ENCODE data around the gene TAF3. TPM values are rescaled to one million over a fixed set of nuclear protein-coding genes. Genes with fewer than 3 reads are reported as not detected.

The TAF3 gene
- total RNA-seq, 8 experiments from 2014 or later, result 3.0 to 7.8 (median 5.4) TPM

DNA sequence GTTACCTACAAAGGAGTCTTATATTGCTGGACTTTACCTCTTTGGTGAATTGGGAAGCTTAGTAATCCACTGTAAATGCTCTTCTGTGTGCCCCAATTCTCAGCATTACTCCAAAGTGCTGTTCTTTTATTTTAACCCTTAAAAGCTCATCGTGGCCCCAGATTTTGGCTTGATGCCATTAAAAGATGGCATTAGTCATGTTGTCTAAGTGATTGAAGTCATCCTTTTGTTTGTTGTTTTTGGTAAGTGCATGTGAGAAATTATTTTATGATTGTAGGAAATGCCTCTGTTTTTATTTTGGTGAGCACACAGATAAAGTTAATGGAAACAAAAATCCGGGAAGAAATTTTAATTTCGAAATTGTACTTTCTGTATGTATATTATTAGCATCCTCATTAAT, 153.6 kb downstream of the TAF3 start:
- H3K27ac ChIP-seq, result no peak overlapping the region
- WGBS, 10 experiments, result 67 to 100% (median 94%) methylated on average over 1 to 3 of the region's 3 CpGs; no CpG with 5 or more reads in 3 of the 10 experiments
- no peaks in the 10 kb centered on the region for H3K4me1 ChIP-seq (replicated peaks in 1 of 2)
- in situ Hi-C loops (cut with MboI; ENCODE audit: low pct_unique_long_range_greater_than_20kb in 2 of 9, low sequenced_read_pairs in 9 of 9, unreplicated experiment in 9 of 9), result no loop called here
- H3K4me3 ChIP-seq, result no peak overlapping the region
- no peak for ATAC-seq (replicated peaks in 6 of 8)

DNA sequence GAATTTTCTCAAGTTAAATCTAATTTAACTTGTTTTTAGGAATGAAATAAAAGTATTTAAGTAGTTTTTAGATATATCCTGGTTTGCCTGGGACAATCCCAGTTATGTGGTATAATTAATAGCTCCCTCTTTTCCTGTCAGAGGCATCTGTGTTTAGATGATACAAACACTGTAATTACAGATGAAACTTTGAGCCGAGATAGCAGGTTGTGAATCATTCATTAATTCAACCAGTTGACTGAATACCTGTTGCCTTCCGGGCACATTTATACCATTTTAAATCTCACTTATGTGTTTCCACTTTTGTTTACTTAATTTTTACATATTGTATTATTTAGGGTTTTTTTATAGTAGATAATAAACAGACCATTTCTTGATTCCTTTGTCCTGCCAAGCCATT, 154.1 kb downstream of the TAF3 start:
- Histone ChIP-seq H3K27ac (no peak overlapping the region), H3K4me3 (no peak overlapping the region), H3K4me1 (replicated peaks in 1 of 2) (no peaks in the 10 kb centered on the region)
- in situ Hi-C loops (cut with MboI; ENCODE audit: low pct_unique_long_range_greater_than_20kb in 2 of 9, low sequenced_read_pairs in 9 of 9, unreplicated experiment in 9 of 9), result no loop called here
- WGBS, 10 experiments, result 80 to 100% (median 95%) methylated on average over 1 to 2 of the region's 2 CpGs
- ATAC-seq (replicated peaks in 6 of 8), result no peak

DNA sequence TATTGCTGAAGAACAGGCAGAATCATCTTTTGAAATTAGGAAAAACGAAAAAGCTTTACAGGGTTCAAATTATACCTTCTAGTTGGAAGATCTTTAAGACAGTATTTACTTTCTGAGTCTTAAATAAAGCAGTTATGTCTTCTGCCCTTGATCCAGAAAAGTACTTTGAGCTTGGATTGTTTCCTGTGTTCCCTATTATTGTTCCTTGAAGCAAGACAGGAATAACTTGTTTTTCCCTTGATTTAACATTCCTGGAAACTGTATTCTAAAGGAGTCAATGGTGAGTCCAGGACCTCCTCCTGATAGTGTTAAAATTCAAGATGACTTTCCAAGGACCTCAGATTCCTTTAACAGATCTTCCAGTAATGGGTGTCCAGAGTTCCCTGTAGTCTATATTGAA, 161.9 kb downstream of the TAF3 start:
- no peak for ATAC-seq (replicated peaks in 6 of 8)
- Histone ChIP-seq H3K4me3 (no peak overlapping the region), H3K4me1 (replicated peaks in 1 of 2) (no peaks in the 10 kb centered on the region), H3K27ac (no peak overlapping the region)
- WGBS, 10 experiments, result 50 to 100% (median 80%) methylated on average over 1 of the region's 1 CpG; no CpG with 5 or more reads in 2 of the 10 experiments
- in situ Hi-C loops (cut with MboI; ENCODE audit: low pct_unique_long_range_greater_than_20kb in 2 of 9, low sequenced_read_pairs in 9 of 9, unreplicated experiment in 9 of 9), result no loop called here

DNA sequence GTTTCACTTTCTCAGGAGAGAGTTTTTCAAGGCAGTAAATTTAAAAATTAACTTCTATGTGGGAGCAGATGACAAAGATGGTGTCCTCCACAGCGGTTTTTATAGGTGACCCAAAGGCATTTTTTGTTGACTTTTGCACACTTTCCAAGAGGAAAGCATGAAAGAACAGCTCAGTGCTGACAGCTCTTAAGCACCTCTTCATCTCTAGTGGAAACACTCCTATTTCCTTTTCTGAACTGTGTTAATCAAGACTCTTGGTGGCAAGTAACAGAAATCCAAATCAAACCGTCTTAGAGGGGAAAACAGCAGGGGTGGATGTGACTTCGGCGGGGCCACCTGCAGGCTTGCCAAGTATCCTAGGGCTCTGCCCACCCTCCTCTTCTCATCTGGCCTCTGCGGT, 164.4 kb downstream of the TAF3 start:
- no peak for ATAC-seq (replicated peaks in 6 of 8)
- Histone ChIP-seq H3K4me1 (replicated peaks in 1 of 2) (no peaks in the 10 kb centered on the region), H3K4me3 (no peak overlapping the region), H3K27ac (no peak overlapping the region)
- in situ Hi-C loops (cut with MboI; ENCODE audit: low pct_unique_long_range_greater_than_20kb in 2 of 9, low sequenced_read_pairs in 9 of 9, unreplicated experiment in 9 of 9), result no loop called here
- 80 to 100% (median 98%) methylated on average over 1 to 5 of the region's 5 CpGs; no CpG with 5 or more reads in 5 of the 10 experiments for WGBS, 10 experiments

DNA sequence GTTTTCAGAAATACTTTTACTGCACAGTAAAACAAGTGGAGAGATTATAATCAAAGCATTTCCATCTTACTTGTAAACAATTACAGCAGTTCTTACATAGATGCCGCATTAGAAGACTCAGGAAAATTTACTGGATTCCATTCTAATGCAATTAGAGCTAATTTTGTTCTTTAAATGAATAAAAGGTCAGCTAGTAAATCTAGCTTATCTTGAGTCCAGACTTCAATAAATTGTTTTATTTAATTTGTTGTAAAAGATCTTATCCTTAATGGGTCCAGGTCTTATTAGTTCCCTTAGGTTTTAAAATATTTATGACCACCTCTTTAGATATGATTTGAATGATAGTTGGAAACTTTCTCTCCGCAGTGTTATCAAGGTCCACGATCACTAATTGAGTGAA, 166.0 kb downstream of the TAF3 start:
- Histone ChIP-seq H3K4me3 (no peak overlapping the region), H3K4me1 (replicated peaks in 1 of 2) (no peaks in the 10 kb centered on the region), H3K27ac (no peak overlapping the region)
- ATAC-seq (replicated peaks in 6 of 8), result no peak
- WGBS, 10 experiments, result 55 to 100% (median 96%) methylated on average over 1 to 3 of the region's 3 CpGs; no CpG with 5 or more reads in 1 of the 10 experiments
- in situ Hi-C loops (cut with MboI; ENCODE audit: low pct_unique_long_range_greater_than_20kb in 2 of 9, low sequenced_read_pairs in 9 of 9, unreplicated experiment in 9 of 9), result no loop called here

DNA sequence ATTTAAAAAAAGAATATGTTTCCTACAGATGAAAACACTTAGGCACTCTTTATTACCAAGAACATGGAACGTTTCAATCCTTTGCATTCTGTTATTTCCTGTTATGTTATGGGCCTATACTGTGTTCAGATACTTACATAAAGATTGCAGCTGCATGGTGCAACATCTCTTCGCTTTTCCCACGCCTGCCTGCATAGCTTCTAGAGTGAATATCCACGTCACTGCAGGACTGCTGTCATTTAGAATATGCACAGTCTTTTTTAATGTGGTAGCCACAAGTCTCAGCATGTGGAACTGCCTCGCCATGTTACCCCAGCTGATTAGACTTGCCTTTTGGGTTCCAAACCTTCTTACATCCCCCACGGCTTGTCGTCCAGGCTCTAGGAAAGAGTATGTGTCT, 166.6 kb downstream of the TAF3 start:
- WGBS, 10 experiments, result 60 to 100% (median 90%) methylated on average over 2 to 6 of the region's 7 CpGs
- in situ Hi-C loops (cut with MboI; ENCODE audit: low pct_unique_long_range_greater_than_20kb in 2 of 9, low sequenced_read_pairs in 9 of 9, unreplicated experiment in 9 of 9), result no loop called here
- no peak for ATAC-seq (replicated peaks in 6 of 8)
- no peaks in the 10 kb centered on the region for H3K4me1 ChIP-seq (replicated peaks in 1 of 2)
- no peak overlapping the region for H3K27ac ChIP-seq
- no peak overlapping the region for H3K4me3 ChIP-seq

DNA sequence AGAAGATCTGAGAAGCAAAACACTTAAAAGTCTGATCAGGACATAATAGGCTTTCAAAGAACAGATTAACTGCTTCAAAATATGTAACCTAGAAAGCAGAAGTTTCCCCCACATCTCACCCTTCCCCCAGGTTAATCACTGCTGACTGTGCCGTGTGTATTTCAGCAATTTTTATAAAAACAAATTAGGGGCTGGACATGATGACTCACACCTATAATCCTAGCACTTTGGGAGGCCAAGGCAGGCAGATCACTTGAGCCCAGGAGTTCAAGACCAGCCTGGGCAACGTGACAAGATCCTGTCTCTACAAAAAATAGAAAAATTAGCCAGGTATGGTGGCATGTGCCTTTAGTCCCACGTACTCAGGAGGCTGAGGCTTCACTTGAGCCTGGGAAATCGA, 168.5 kb downstream of the TAF3 start:
- 67 to 100% (median 90%) methylated on average over 1 to 4 of the region's 4 CpGs; no CpG with 5 or more reads in 1 of the 10 experiments for WGBS, 10 experiments
- peak in 1 of 8 experiments; percentile 26 for ATAC-seq (replicated peaks in 6 of 8)
- in situ Hi-C loops (cut with MboI; ENCODE audit: low pct_unique_long_range_greater_than_20kb in 2 of 9, low sequenced_read_pairs in 9 of 9, unreplicated experiment in 9 of 9), result no loop called here

DNA sequence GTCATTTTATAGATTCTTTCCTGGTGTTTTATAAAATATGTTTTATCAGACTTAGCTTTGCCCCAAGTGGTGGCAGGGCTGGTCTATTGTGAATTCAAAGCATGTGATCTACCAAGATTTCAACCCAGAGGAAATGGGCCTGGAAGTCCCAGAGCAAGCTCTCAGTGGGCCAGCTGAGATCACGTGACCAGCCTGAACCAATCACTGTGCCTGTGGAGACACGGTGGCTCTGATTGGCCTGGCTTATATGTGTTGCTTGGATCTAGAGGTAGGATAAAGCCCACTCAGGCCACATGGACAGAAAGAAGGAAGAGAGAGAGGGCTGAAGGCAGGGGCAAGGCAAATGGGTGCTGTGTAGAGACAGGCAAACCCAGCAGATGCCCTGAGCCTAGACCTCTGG, 170.7 kb downstream of the TAF3 start:
- in situ Hi-C loops (cut with MboI; ENCODE audit: low pct_unique_long_range_greater_than_20kb in 2 of 9, low sequenced_read_pairs in 9 of 9, unreplicated experiment in 9 of 9), result no loop called here
- Histone ChIP-seq H3K4me3 (no peak overlapping the region), H3K27ac (no peak overlapping the region), H3K4me1 (replicated peaks in 1 of 2) (no peaks in the 10 kb centered on the region)
- ATAC-seq (replicated peaks in 6 of 8), result no peak
- WGBS, 10 experiments, result 93 to 100% (median 100%) methylated on average over 1 to 2 of the region's 2 CpGs; no CpG with 5 or more reads in 4 of the 10 experiments

More for the DNA sequence above, 168.5 kb downstream of the TAF3 start:
- H3K4me3 ChIP-seq, result no peak overlapping the region
- H3K4me1 ChIP-seq (replicated peaks in 1 of 2), result no peaks in the 10 kb centered on the region
- no peak overlapping the region for H3K27ac ChIP-seq

DNA sequence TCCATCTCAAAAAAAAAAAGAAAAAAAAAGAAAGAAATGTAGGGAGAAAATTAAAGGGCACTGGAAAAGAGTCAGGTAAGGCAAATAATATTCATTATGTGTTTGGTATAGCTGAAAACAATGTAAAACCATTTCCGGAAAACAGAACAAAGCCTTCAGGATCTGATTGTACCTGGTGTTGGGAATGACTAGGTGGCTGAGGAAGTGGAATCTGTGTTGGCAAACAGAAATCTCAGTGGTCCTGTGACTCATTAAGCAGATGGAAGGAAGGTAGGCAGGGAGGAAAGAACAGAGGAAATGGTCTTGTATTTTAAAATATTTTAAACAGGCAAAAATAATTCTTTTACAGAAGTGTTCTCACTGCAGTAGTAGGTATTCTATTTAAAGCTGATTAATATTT, 180.5 kb downstream of the TAF3 start:
- no peak overlapping the region for H3K27ac ChIP-seq
- no peak for ATAC-seq (replicated peaks in 6 of 8)
- H3K4me3 ChIP-seq, result no peak overlapping the region
- WGBS, 10 experiments, result 56 to 100% (median 88%) methylated on average over 1 of the region's 1 CpG; no CpG with 5 or more reads in 2 of the 10 experiments
- in situ Hi-C loops (cut with MboI; ENCODE audit: low pct_unique_long_range_greater_than_20kb in 2 of 9, low sequenced_read_pairs in 9 of 9, unreplicated experiment in 9 of 9), result no loop called here
- H3K4me1 ChIP-seq (replicated peaks in 1 of 2), result peaks cover 0 to 3% of the 10 kb centered on the region in 2 donors

DNA sequence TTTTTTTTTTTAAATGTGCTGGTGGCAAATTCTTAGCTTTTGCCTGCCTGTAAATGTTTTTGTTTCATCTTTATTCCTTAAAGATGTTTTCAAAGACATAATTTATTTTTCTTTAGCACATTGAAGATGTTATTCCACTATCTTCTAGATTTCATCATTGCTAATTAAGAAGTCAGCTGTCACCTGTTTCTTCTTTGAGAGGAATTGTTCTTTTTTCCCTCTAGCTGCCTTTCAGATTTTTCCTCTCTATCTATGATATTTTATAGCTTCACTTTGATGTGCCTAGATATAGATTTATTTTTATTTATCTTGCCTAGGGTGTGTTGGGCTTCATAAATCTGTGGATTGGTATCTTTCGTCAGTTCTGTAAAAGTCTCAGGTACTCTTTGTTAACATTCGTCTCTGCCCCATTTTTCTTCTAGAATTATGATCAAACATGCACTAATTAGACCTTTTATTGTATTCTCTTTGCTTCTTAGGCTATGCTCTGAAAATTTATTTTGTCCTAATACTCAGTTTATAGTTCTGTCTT, 186.2 kb downstream of the TAF3 start:
- in situ Hi-C loops (cut with MboI; ENCODE audit: low pct_unique_long_range_greater_than_20kb in 2 of 9, low sequenced_read_pairs in 9 of 9, unreplicated experiment in 9 of 9), result no loop called here
- ATAC-seq (replicated peaks in 6 of 8), result no peak
- 38 to 100% (median 88%) methylated on average over 1 to 2 of the region's 2 CpGs for WGBS, 10 experiments
- no peaks in the 10 kb centered on the region for H3K4me1 ChIP-seq (replicated peaks in 1 of 2)
- H3K27ac ChIP-seq, result no peak overlapping the region
- no peak overlapping the region for H3K4me3 ChIP-seq

DNA sequence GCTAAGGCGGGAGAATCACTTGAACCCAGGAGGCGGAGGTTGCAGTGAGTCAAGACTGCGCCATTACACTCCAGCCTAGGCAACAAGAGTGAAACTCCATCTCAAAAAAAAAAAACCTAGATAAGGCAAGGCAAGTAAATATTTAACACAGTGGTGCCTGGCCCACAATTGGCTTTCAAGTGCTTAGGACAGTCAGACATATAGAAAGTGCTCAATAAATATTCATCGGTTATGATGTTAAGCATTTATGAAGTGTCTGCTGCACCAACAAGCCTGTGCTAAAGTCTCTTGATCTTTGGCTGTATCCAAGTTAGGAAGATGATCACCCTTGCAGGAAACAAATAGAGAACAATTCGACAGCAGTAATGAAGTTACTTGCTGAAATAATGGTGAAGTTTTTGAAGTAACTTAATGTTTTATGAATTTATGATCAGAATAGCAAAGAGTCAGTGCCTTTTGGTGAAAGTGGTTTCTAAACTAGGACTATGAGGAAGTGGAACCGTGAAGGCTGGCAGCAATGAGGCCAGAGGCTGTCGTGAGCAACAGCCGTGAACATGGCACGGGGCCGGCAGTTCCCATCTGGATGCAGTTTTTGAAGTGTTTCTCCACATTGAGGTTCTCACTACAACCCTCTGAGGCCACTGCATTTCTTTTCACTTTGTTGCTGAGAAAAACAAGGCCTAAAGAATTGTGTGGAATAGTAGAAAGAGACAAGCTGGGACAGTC, 188.1 kb downstream of the TAF3 start:
- H3K4me1 ChIP-seq (replicated peaks in 1 of 2), result no peaks in the 10 kb centered on the region
- no peak for ATAC-seq (replicated peaks in 6 of 8)
- in situ Hi-C loops (cut with MboI; ENCODE audit: low pct_unique_long_range_greater_than_20kb in 2 of 9, low sequenced_read_pairs in 9 of 9, unreplicated experiment in 9 of 9), result no loop called here
- WGBS, 10 experiments, result 50 to 100% (median 88%) methylated on average over 2 to 7 of the region's 10 CpGs
- no peak overlapping the region for H3K27ac ChIP-seq
- no peak overlapping the region for H3K4me3 ChIP-seq

DNA sequence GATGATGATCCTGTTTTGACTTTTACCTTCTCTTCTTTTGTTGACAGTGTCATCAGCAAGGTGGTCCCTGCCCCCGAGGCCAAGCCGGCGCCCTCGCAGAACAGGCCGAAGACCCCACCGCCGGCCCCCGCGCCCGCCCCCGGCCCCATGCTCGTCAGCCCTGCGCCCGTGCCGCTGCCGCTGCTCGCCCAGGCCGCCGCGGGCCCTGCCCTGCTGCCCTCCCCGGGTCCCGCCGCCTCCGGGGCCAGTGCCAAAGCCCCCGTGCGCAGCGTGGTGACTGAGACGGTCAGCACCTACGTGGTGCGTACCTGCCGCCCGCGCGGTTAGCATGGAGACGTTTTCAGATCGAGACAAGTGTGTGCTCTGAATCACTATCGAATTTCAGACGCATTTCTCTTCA, 190.7 kb downstream of the TAF3 start:
- WGBS, 10 experiments, result 80 to 98% (median 86%) methylated on average over 1 to 8 of the region's 38 CpGs; no CpG with 5 or more reads in 7 of the 10 experiments
- no peak overlapping the region for H3K4me3 ChIP-seq
- H3K4me1 ChIP-seq (replicated peaks in 1 of 2), result no peaks in the 10 kb centered on the region
- H3K27ac ChIP-seq, result no peak overlapping the region
- in situ Hi-C loops (cut with MboI; ENCODE audit: low pct_unique_long_range_greater_than_20kb in 2 of 9, low sequenced_read_pairs in 9 of 9, unreplicated experiment in 9 of 9), result no loop called here
- ATAC-seq (replicated peaks in 6 of 8), result no peak

DNA sequence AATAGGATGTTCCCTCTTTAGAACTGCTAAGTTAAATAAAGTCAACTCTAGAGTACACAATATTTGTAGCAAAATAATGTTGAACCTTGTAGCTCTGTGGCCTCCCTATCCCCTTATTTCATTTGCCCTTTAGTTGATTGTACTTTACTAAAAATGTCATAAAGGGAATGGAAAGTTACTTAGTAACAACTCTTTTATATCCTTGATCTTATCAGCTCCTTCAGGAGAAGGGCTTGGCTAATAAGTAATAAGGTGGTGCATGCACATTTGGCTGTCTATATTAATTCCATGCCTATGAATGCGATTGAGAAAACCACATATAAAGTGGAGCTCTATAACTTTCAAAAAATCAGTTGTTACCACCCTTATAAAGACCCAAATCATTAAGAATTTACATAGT, 194.7 kb downstream of the TAF3 start:
- in situ Hi-C loops (cut with MboI; ENCODE audit: low pct_unique_long_range_greater_than_20kb in 2 of 9, low sequenced_read_pairs in 9 of 9, unreplicated experiment in 9 of 9), result no loop called here
- Histone ChIP-seq H3K4me3 (no peak overlapping the region), H3K27ac (no peak overlapping the region), H3K4me1 (replicated peaks in 1 of 2) (no peaks in the 10 kb centered on the region)
- ATAC-seq (replicated peaks in 6 of 8), result no peak
- WGBS, 10 experiments, result 90 to 100% (median 100%) methylated on average over 1 of the region's 1 CpG; no CpG with 5 or more reads in 3 of the 10 experiments

DNA sequence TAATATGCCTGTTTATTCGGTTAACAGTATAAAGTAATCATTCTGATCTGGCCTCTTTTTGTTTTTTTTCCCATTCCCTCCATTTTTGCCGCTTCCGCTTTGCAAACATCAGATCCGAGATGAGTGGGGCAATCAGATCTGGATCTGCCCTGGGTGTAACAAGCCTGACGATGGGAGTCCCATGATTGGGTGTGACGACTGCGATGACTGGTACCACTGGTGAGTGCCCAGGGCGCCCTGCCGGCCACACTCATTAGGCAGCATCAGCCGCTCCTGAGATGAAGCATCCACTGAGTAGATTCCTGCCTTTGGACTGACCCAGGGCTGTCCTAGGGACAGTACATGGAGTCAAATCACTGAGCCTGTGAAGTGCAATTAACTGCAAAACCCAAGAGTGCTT, 195.3 kb downstream of the TAF3 start:
- Histone ChIP-seq H3K4me1 (replicated peaks in 1 of 2) (no peaks in the 10 kb centered on the region), H3K27ac (no peak overlapping the region), H3K4me3 (no peak overlapping the region)
- in situ Hi-C loops (cut with MboI; ENCODE audit: low pct_unique_long_range_greater_than_20kb in 2 of 9, low sequenced_read_pairs in 9 of 9, unreplicated experiment in 9 of 9), result no loop called here
- no peak for ATAC-seq (replicated peaks in 6 of 8)
- 92 to 100% (median 98%) methylated on average over 3 to 10 of the region's 10 CpGs; no CpG with 5 or more reads in 1 of the 10 experiments for WGBS, 10 experiments
